ENCODE data around the gene TRIM65. TPM values are rescaled to one million over a fixed set of nuclear protein-coding genes. Genes with fewer than 3 reads are reported as not detected.

TRIM65 gene
- total and polyA plus RNA-seq, 2 of the 13 experiments (the other 11 are each of a cell fraction or from before 2014, with no cell fraction given) = 10.3 to 22.4 TPM

- TF ChIP-seq IKZF1 (IDR thresholded peaks at IDR 0.05) = no peak
- peak; percentile 67; the same call in 1 of the 2 replicates for TF ChIP-seq FOXC1 (CRISPR knock-in tag; IDR thresholded peaks at IDR 0.05; ENCODE audit: borderline replicate concordance)
- no peak; the same call in 1 of the 2 replicates for TF ChIP-seq ZNF296 (CRISPR knock-in tag; conservative IDR thresholded peaks at IDR 0.05)
- TF ChIP-seq THRA (CRISPR knock-in tag; IDR thresholded peaks at IDR 0.05; ENCODE audit: borderline replicate concordance) = peak; percentile 67; the same call in 1 of the 2 replicates
- TF ChIP-seq NR2F6 (IDR thresholded peaks at IDR 0.05) = peak; percentile 93
- peak; percentile 93 for TF ChIP-seq NR2F6 (CRISPR knock-in tag; IDR thresholded peaks at IDR 0.05)
- peak; percentile 94; the same call in 1 of the 2 replicates for TF ChIP-seq ARID2 (CRISPR knock-in tag; IDR thresholded peaks at IDR 0.05; ENCODE audit: borderline replicate concordance)
- TF ChIP-seq CENPX (CRISPR knock-in tag; IDR thresholded peaks at IDR 0.05) = no peak
- TF ChIP-seq ZNF274 (CRISPR knock-in tag; IDR thresholded peaks at IDR 0.05) = 0 out of 2 replicates have a peak, but pooled peaks have one; percentile 77
- peak; percentile 61 for TF ChIP-seq ZNF12 (CRISPR knock-in tag; IDR thresholded peaks at IDR 0.05)
- TF ChIP-seq, protein P1, sequence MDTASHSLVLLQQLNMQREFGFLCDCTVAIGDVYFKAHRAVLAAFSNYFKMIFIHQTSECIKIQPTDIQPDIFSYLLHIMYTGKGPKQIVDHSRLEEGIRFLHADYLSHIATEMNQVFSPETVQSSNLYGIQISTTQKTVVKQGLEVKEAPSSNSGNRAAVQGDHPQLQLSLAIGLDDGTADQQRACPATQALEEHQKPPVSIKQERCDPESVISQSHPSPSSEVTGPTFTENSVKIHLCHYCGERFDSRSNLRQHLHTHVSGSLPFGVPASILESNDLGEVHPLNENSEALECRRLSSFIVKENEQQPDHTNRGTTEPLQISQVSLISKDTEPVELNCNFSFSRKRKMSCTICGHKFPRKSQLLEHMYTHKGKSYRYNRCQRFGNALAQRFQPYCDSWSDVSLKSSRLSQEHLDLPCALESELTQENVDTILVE (CRISPR knock-in tag; IDR thresholded peaks at IDR 0.05) = peak; percentile 38; the same call in 1 of the 2 replicates
- peak; percentile 37; the same call in 1 of the 2 replicates for TF ChIP-seq PHF20 (CRISPR knock-in tag; IDR thresholded peaks at IDR 0.05)
- no peak; the same call in 1 of the 2 replicates for TF ChIP-seq ZNF432 (CRISPR knock-in tag; IDR thresholded peaks at IDR 0.05; ENCODE audit: borderline replicate concordance)
- TF ChIP-seq ZNF331 (CRISPR knock-in tag; IDR thresholded peaks at IDR 0.05) = peak; percentile 83
- TF ChIP-seq PCBP1 (IDR thresholded peaks at IDR 0.05; ENCODE audit: borderline replicate concordance, low read depth, low read length) = no peak
- TF ChIP-seq KDM3A (CRISPR knock-in tag; IDR thresholded peaks at IDR 0.05; ENCODE audit: low read depth) = 0 out of 2 replicates have a peak, but pooled peaks have one; percentile 31
- TF ChIP-seq ZNF256 (CRISPR knock-in tag; conservative IDR thresholded peaks at IDR 0.05) = 0 out of 2 replicates have a peak, but pooled peaks have one; percentile 38
- 0 out of 2 replicates have a peak, but pooled peaks have one; percentile 18 for TF ChIP-seq ZNF253 (CRISPR knock-in tag; IDR thresholded peaks at IDR 0.05; ENCODE audit: borderline replicate concordance)
- no peak for TF ChIP-seq CHCHD3 (CRISPR knock-in tag; IDR thresholded peaks at IDR 0.05)
- TF ChIP-seq SRSF9 (IDR thresholded peaks at IDR 0.05; ENCODE audit: borderline replicate concordance, insufficient read depth, low read depth, low read length, poor library complexity, severe bottlenecking) = no peak
- TF ChIP-seq MZF1 (CRISPR knock-in tag; IDR thresholded peaks at IDR 0.05; ENCODE audit: borderline replicate concordance) = 0 out of 2 replicates have a peak, but pooled peaks have one; percentile 20
- no peak for TF ChIP-seq RFX5 (IDR thresholded peaks at IDR 0.05; ENCODE audit: low read depth, low read length)
- peak; percentile 100 for TF ChIP-seq PATZ1 (CRISPR knock-in tag; IDR thresholded peaks at IDR 0.05)
- TF ChIP-seq ZNF431 (CRISPR knock-in tag; IDR thresholded peaks at IDR 0.05; ENCODE audit: borderline replicate concordance, low read depth) = 0 out of 2 replicates have a peak, but pooled peaks have one; percentile 22
- no peak; the same call in 1 of the 2 replicates for TF ChIP-seq ZNF460 (CRISPR knock-in tag; IDR thresholded peaks at IDR 0.05; ENCODE audit: borderline replicate concordance)
Measured at GRCh38 chr17:75891605-75892555, 4.9 kb downstream of the TRIM65 start (continued).

Measured in HepG2 (cell line).